Measurements from ENCODE around the gene SPATS2.
A peak's percentile ranks its signal among the peaks of the same experiment; 100 is the strongest.

The SPATS2 gene

DNA sequence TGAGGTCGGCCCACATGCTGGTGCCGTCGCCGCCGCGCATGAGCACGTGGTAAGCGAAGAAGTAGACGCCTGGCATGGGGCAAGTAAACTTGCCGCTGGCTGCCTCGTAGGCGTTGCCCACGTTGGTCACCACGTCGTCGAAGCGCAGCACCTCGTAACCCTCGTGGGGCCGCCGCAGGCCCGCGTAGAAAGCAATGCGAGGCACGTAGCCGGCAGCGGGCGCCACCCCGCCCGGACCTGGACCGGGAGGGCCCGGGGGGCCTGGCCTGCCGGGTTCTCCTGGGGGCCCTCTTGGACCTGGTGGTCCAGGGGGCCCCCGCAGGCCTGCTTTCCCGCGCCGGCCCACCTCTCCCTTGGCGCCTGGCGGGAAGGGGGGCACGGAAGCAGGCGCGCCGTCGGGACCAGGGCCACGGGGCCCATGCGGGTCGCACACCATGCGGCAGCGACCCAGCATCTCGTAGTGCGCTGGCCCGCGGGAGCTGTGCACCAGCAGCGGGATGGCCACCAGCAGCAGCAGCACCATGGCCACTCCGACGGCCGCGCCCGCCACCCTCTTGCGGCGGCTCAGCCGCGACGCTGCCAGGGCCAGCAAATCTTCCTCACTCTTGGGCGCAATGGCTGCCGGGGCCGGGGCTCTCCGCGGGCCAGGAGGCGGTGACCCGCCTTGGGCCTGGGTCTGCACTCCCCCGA, 31.2 kb upstream of the SPATS2 start:
- DNase-seq (ENCODE audit: low spot score), result no peak

DNA sequence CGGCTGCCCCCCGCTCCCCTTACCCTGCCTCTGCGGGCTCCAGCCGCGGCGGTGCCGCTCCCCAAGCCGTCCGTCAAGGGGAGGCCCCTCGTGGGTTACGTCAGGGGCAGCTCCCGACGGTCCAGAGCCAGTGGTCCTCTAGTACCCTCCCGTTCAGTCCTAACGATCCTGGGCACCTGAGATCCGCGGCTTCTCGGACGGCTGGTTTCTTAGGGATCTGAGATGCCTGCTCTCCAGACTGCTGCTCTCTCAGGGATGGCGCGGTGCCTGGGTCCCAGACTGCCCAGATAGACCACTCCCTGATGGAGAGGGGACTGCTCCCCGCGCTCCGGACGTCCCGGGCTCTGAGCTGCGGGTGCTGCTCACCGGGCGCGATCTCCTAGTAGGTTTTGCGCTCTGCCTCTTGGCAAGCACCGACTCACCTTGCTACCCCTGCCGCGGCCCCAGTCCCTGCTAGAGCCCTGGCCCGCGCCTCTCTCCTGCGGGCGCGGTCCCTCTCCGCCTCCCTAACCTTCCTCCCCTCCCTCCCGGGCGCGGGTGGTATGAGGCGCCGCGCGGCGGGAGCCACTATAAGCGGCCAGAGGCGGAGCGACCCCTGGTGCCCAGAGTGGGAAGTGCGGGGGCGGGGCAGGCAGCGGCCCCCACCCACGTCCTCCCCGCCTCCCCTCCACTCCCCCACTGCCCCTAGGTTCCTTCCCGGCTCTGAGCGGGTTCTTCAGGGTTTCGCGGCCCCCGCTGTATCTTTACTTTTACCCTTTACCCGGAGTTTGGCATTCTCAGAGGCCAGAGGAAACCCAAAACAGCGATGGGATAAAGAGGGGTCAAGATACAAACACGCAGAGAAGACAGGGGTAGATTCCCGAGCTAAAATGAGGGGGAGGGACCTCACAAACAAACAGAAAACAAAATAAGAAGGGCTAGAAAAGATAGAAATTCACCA, 30.3 kb upstream of the SPATS2 start, which contains the start of gene C1QL4:
Gene C1QL4, minus strand, starts transcription at position 544 of the 940 bp plus-strand sequence. CDS start 711 bp downstream, outside the sequence.
- peak; percentile 86 for DNase-seq (ENCODE audit: low spot score)

DNA sequence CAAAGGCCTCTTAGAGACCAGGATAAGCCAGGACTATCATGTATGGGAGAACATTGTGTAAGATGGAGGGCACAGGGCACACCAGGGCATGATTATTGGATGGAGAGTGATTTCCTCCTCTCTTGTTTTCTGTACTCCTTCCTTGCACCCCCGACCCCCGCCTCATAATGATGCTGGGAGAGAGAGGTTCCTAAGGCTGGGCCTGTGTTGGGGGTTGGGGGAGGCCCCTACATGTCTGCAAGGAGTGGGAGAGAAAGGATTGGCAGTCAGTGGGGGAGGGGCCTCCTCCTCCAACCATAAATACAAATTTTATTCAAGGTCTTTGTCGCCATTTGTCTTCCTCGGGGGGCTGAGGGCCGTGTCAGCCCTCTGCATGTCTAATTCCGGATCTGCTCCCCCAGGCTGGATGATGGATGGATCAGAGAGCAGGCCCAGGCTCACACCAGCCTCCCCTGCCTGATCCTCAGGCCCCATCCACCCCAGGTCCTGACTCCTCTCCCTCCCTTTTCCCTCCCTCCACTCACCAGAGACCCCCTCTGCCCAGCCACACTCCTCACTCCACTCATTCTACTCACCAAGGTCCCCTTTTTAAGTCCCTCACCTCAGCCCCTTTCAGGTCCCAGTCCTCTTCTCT, 28.3 kb upstream of the SPATS2 start:
- no peak for DNase-seq (ENCODE audit: low spot score)

DNA sequence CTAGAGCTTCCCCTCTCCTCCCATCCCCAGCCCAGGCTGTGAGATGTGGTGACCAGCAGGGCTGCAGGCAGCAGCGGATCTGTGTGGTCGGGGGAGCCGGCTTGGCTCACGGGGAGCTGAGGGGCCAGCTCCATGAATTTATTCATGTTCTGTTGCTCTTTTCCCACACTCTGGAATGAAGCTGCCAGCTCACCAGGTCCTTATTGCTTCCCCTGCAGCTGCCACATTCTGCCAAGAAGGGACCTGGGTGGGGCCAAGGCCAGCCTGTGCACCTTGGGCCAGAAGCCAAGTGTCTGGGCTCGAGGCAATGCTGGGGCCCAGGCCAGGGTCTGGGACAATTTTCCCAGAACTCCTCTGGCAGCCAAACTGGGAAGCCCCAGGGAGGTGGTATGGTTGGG, 27.8 kb upstream of the SPATS2 start:
- DNase-seq (ENCODE audit: low spot score), result no peak

GRCh38 chr12:49340095-49340870, 27.0 kb upstream of the SPATS2 start:
- no peak for DNase-seq (ENCODE audit: low spot score)

DNA sequence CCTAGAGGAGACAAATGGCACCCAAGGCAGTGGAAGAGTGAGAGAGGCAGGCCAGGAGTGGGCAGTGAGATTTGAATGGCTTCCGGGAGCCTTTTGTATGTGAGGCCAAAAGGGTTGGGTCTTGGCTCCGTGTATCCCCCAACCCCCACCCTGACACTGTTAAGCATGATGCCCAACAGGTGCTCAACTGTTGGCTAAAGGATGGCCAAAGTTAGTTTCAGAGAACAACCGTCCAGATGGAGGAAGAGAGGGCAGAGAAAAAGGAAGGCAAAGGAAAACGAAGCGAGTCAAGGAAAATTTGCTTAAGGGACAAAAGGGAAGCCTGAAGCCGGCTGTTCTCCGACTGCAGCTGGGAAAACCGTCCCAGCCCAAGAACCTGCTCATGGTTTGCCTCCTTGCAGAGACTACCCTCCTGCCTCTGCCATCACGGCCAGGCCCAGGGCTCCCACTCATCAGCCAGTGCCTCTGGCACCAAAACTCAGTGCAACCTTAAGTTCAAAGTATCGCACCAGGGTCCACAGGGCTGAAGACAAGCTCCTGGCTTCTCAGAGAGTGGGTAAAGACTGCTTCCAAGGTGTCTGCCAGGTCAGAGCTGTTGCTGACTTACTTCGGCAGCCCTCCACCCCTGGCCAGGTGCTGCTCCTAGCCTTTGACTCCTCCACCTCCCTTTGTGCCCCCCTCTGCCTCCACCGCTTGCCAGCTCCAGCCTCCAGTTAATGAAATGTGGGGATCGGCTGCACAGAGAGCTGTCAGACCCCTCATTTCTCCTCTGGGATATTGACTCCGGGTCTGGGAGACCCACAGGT, 26.1 kb upstream of the SPATS2 start:
- no peak for DNase-seq (ENCODE audit: low spot score)

- DNase-seq (ENCODE audit: low spot score), result no peak
Observed at GRCh38 chr12:49341777-49342065, 25.5 kb upstream of the SPATS2 start.

DNA sequence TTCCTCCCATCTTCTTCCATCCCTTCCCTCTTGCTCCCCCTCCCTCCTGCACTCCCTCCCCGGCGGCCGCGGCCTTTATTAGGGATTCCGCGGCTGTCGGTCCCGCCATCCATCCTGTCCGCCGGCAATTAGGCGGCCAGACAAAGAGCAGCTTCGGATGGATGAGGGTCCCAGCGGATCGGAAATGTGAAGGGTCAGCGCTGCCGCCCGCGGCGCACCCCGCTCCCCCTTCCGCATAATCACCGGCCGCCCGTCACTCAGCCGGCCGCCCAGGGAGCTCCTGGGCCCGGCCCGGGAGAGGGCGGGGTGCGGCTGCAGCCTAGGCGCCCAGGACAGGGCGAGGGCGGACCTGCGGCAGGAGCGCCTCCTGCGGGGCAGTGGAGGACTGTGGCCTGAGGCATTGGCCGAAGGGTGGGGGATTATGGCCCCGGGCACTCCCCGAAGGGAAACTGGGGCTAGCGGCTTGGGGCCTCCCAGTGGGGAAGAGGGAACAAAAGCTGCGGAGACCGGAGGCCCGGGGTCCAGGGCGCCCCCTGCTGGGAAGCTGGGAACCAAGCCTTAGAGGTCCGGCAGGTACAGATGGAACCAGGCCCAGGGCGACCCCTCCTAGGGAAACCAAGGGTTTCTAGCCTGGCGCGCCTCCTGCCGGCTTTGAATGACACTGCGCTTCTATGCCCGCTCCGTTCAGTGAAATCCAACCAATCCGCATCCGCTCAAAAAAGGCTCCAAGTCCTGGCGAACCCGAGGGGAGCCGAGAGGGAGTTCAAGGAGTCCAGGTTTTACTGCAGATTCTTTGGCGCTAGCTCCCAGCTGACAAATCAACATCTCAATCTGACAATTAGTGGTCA, 25.0 kb upstream of the SPATS2 start:
- DNase-seq (ENCODE audit: low spot score), result peak; percentile 79

DNA sequence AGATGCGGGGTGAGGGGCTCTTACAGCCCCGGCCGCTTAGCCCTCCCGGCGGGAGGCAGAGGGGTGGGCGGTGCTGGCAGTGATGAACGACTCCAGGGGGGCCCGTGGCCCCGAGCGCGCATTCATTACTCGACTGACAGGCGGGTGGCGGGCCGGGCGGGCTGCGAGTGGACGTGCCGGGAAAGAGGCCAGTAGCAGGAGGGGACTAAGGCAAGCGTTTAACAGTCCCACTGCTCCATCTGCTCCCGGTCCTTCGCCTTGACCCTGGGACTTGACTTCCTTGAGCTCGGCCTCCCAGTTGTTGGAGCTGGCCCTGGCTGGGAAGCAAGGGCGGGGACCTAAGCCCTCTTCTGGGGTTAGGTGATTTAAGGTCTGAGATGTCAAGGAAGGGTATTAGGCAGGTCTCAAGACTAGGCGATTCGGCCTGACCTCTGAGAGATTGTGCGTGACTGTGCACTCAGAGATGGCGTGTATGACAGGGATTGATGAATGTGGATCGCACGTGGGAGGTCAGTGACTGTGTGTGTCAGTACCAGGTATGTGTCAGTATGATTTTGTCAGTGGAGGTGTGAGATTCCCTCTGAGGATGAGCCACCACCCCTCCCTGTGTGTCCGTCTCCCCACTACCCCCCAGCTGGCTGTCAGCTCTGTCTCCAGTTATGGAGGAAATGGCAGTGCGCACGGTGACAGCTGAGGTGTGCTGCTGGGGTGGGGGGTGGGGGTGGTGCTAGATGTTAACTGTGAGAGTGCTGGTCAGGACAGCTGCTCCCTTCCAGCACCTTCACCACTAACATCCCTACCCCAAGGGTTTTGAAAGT, 24.1 kb upstream of the SPATS2 start:
- no peak for DNase-seq (ENCODE audit: low spot score)

GRCh38 chr12:49344486-49345050, 22.7 kb upstream of the SPATS2 start:
- DNase-seq (ENCODE audit: low spot score), result no peak

DNA sequence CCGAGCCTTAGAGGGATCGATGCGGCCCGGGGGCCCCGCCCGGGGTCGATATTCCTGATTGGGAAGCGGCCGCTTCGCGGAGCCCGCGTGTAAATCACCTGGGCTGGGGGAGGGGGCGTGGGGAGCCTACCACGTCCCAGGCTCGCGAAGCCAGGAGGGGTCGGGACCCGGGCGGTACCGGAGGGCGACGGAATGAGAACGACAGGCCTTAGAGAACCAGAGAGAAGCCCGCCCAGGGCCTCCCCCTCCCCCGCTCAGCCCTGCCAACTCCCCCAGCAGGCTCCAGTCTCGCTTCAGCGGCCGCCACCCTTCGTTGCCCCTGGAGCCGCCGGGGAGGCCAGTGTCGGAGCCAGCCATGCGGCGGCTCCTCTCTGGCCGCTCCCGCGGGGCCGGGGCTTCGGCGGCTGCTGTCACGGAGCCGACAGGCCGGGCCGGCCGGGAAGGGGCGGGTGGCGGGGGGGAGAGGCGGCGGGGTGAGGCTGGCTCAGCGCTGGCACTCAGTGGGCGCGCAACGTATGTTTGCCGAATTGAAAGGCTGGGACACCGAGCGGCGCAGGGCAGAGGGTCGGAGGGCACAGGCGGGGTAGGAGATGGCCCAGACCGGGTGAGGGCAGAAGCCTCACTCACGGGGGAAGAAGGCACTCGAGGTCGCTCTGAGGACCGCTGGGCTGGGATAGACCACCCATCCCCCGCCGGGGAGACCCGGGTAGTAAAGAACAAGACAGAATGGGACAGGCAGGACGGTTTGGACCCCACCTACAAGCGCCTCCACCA, 22.0 kb upstream of the SPATS2 start:
- no peak for DNase-seq (ENCODE audit: low spot score)

GRCh38 chr12:49345825-49346658, 21.2 kb upstream of the SPATS2 start:
- DNase-seq (ENCODE audit: low spot score), result no peak

GRCh38 chr12:49346659-49347310, 20.5 kb upstream of the SPATS2 start, which contains the start of gene DNAJC22:
TSS of gene DNAJC22 (plus strand) at chr12:49346888. CDS start at chr12:49348873, 1,985 bp downstream.
- DNase-seq (ENCODE audit: low spot score), result no peak

DNA sequence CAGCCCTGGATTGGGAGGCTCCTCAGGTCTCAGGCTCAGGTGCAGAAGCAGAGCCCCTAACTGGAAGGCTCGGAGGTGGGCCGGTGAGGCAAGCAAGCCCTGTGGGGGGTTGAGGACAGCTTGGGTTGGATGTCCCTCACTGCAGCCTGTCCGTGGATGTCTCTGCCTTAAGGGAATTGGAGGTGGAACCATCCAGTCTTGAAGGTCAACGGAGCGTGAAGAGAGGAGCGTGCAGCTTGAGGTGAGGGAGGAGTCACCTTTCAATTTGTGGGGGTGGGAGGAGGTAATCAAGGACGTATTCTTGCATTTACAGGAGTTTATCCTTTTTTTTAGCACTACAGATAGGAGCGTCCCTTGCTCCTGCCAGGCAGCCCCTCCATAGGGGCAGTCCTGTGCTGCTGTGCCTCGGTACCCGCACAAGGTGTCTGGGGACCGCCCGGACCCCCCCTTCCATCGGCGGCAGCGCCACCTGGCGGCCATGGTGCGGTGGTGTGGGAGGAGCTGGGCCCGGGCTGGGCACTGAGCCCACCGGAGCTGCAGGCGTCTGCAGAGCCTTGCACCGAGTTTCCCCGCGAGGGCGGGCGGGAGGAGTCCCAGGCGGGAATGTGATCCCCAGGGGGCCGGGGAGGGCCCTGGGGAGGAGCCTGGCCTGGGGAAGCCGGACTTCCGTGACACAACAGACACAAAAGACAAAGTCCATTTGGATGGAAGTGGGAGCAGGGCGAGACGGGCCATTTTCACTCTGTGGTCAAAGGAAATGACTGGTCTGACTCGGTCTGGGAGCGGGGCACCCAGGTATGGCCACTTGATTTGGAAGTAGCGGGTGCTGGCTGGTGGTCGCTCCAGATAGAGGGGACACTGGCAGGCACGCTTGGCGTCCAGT, 19.7 kb upstream of the SPATS2 start:
- peak; percentile 99 for DNase-seq (ENCODE audit: low spot score)

DNA sequence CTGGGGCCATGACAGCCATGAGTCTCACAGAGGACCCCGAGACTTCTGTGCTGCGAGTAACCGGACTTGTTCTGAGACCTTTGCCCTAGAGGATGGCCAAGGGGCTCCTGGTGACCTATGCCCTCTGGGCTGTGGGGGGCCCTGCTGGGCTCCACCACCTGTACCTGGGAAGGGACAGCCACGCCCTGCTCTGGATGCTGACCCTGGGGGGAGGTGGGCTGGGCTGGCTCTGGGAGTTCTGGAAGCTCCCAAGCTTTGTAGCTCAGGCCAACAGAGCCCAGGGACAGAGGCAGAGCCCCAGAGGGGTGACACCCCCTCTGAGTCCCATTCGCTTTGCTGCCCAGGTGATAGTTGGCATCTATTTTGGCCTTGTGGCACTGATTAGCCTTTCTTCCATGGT, 18.5 kb upstream of the SPATS2 start:
- DNase-seq (ENCODE audit: low spot score), result no peak

DNA sequence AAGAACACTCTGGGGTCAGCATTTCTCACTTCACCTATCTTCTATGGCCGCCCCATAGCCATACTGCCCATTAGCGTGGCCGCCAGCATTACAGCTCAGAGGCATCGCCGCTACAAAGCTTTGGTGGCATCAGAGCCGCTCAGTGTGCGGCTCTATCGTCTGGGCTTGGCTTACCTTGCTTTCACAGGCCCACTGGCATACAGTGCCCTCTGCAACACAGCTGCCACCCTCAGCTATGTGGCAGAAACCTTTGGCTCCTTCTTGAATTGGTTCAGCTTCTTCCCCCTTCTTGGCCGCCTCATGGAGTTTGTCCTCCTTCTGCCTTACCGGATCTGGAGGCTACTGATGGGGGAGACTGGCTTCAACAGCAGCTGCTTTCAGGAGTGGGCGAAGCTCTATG, 18.0 kb upstream of the SPATS2 start:
- DNase-seq (ENCODE audit: low spot score), result no peak

Measured in LoVo (cell line).